DMS53 treated with DMSO at 0.1 percent for 48 hours (cell line): ENCODE results near the gene ABI3BP.

ENCODE experiments used
- DNase-seq: peaks from one replicate; lab custom pipeline; 2025; ENCODE audit not compliant: unreplicated experiment; lab: John Stamatoyannopoulos, UW

The ABI3BP gene

GRCh38 chr3:100740207-100740606 is 253.0 kb downstream of the ABI3BP start:
- DNase-seq: no peak

GRCh38 chr3:100737334-100737733 is 255.9 kb downstream of the ABI3BP start:
- no peak for DNase-seq

DNA sequence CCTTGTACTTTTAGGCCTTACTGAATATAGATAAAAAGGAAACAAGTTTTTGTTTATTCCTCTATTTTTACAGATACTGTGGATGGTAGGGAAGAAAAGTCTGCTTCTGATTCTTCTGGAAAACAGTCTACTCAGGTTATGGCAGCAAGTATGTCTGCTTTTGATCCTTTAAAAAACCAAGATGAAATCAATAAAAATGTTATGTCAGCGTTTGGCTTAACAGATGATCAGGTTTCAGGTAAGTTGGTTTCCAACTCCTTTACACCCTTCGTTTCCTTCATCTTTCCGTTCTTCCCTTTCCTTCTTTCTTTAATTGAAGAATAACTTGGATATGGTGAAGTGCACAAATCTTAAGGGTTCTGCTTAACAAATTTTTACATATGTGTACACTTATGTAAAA is 260.8 kb downstream of the ABI3BP start:
- DNase-seq: no peak

DNA sequence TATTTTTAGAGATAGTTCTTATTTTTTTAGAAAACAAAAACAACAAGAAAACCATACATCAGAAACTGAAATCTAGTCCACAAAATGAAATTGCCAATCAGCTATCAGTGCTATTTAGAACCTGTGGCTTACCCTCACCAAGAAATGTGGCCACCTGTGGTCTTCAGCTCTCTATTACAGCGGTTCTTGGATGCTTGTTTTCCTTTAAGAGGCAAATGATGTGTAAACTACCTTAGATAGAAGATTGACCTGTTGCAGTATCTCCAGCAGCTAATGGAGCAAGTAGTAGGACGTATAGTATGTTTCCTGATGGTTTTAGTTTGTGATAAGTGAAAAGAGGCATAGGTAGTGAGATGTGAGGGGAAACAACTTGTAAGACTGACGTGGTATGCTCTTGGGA is 262.7 kb downstream of the ABI3BP start:
- DNase-seq: no peak

DNA sequence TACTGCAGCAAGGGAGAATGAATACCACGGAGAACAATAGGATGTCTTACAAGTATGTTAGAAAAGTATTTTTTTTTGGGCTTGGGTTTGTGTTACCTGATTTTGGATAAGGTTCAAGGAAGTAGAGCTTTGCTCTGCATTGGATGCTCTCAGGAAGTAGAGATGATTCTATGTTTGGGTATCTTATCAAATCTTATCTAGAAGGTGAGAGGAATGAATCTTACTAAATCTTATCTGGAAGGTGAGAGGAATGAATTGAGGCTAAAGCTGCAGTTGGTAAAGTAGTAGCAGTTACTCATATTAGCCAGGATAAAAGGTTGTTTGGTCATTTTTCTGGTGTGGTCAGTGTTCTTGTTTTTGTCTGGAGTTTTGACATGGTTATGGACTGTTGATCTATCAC is 266.5 kb downstream of the ABI3BP start:
- no peak for DNase-seq

GRCh38 chr3:100725935-100726513 is 267.2 kb downstream of the ABI3BP start:
- DNase-seq: no peak

DNA sequence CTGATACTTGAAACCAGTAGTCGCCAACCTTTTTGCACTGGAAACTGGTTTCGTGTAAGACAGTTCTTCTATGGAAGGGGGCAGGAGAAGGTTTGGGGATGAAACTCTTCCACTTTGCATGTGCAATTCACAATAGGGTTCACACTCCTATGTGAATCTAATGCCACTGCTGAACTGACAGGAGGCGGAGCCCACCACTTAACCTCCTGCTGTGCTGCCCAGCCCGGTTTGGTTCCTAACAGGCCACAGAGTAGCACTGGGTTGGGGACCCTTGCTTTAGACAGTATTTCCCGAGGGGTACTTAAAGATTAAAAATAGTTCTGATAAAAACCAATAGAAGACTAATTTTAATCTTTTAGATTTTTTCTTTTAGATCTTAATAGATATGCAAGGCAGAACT is 272.8 kb downstream of the ABI3BP start:
- no peak for DNase-seq

- no peak for DNase-seq
Observed at GRCh38 chr3:100719136-100719535, 274.1 kb downstream of the ABI3BP start.

DNA sequence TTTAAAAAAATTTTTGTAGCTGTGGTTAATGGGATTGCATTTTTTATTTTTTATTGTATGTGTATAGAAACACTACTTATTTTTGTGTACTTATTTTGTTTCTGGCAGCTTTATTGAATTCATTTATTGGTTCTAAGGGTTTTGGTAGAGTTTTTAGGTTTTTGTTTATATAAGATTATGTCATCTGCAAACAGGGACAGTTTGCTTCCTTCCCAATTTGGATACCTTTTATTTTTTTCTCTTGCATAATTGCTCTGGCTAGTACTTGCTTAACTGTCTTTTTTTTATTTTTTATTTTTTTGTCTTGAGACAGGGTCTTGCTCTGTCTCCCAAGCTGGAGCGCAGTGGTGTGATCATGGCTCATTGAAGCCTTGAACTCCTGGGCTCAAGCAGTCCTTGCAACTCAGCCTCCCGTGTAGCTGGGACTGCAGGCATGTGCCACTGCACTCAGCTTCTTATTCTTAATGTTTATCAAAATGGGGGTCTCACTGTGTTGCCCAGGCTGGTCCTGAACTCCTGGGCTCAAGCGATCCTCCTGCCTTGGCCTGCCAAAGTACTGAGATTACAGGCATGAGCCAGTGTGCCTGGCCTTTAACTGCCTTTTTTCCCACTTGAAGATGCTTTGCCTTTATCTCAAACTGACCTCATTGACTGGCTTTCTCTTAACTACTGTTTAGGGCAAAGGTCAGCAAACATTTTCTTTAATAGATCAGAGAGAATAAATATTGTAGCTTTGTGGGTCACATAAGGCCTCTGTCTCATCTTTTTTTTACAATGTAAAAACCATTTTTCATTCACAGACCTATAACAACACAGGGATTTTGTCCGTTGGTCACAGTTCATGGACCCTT is 275.4 kb downstream of the ABI3BP start:
- no peak for DNase-seq

DNA sequence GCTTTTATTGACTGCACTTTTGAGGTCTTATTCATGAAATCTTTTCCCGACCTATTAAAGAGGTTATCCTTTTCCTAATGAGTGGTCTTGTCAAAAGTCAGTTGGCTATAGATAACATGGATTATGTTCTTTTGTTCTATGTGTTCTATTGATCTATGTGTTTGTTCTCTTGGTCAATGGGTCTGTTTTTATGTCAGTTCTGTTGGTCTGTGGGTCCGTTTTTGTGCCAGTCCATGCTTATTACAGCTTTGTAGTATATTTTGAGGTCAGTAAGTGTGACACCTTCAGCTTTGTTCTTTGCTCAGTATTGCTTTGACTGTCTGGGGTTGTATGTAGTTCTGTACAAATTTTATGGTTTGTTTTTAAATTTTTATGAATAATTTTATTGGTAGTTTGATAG is 276.2 kb downstream of the ABI3BP start:
- DNase-seq: no peak

- DNase-seq: no peak
Observed at GRCh38 chr3:100715176-100715575, 278.0 kb downstream of the ABI3BP start.

GRCh38 chr3:100710261-100710968 is 282.8 kb downstream of the ABI3BP start:
- no peak for DNase-seq

DNA sequence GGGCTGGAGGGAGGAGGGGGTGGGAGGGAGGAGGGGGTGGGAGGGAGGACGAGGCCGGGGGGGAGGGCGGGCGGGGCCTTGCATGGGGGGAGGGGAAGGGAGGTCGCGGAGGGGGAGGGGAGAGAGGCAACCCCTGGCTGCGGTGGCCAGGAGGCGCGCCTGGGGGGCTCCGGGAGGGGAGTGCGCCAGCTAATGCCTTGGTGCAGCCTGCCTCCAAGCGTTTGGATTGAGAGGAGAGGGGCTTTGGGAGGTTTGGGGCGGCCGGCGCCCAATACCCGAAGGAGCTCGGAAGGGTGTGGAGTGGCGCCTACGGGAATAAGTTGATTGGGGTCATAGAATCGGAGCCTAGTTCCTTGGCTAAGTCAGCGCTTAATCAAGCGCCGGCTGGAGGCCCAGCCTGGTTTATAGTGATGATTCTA is 283.4 kb downstream of the ABI3BP start:
- DNase-seq: no peak

- DNase-seq: peak; percentile 90
Observed at GRCh38 chr3:100708989-100709841, 284.0 kb downstream of the ABI3BP start, which contains the start of gene TFG. Gene TFG, plus strand, starts transcription at chr3:100709494. Its CDS starts 4,192 bp downstream, at chr3:100713686.

- DNase-seq: no peak
Observed at GRCh38 chr3:100708644-100708988, 284.6 kb downstream of the ABI3BP start.

DNA sequence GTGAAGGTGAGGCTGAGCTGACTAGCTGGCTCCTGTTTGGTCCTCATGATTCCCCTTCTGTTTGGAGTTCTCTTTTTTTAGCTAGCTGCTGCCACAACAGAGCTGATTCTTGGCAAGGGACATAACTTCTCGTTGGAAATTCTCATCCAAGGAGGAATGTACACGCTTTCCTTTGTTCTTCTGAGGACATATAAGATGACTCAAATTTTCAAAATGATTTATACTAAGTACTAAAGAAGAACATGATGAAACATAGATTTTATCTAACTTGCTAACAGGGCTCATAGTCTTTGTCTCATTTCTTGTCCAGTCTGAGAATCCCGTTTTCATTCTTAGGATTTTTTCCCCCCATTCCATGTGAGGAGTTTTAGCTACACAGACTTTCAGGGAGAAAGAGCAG is 286.9 kb downstream of the ABI3BP start:
- DNase-seq: no peak

DNA sequence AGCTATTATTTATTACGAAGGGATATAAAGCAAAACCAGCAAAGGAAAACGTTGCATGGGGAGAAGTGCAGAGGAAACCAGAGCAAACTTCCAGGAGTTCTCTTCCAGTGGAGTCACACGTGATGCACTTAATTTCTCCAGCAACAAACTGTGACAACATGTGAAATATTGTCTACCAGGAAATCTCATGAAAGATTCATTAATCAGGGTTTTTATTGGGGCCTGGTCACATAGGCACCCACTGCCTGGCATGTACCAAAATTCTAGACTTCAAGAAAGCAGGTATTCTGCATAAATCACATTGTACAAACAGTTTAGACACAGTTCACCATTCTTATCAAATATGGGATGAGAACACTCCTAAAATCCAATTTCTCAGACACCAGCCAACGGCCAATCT is 289.4 kb downstream of the ABI3BP start:
- no peak for DNase-seq

- no peak for DNase-seq
Observed at GRCh38 chr3:100702980-100703345, 290.3 kb downstream of the ABI3BP start.

- no peak for DNase-seq
Observed at GRCh38 chr3:100702082-100702979, 290.9 kb downstream of the ABI3BP start.

DNA sequence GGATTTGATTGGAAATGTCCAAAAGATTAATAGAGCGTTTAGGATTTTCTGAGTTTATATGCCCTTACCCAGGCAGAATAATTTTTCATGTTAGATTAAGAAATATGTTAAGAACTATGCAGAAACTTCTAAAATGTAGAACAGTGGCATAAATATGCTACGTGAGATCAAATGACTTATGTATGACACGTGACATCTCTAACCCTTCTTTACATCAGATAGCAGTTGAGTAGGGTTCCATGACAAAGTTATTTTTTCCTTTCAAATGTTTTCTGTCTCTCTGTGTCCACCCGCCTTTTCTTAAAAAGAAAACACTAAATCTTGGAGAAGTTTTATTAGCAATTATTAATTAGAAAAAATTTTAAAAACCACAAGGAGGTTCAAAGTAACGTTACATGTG is 292.5 kb downstream of the ABI3BP start:
- DNase-seq: no peak
